HepG2 (cell line): ENCODE data around the gene CXXC5. TPM values are rescaled to one million over a fixed set of nuclear protein-coding genes. Genes with fewer than 3 reads are reported as not detected.
A peak's percentile ranks its signal among the peaks of the same experiment; 100 is the strongest.

Experiments used
- ELF3 ChIP-seq: IDR thresholded peaks from 2 replicates; pipeline ENCODE4 v1.6.1; 2016; ENCODE audit warnings: missing genetic modification reagents, missing compliant biosample characterization
- FOXA3 ChIP-seq: IDR thresholded peaks from 2 replicates; pipeline ENCODE4 v1.6.1; 2016; ENCODE audit warnings: missing genetic modification reagents, missing compliant biosample characterization
- GATAD1 ChIP-seq: IDR thresholded peaks from 2 replicates; pipeline ENCODE4 v1.6.1; 2016; ENCODE audit warnings: missing genetic modification reagents, missing compliant biosample characterization
- GPN1 ChIP-seq: sonication (generic); formaldehyde crosslinking; IDR thresholded peaks from 2 replicates; pipeline ENCODE4 v1.5.1; 2020; ENCODE audit warnings: missing genetic modification reagents, borderline replicate concordance
- IKZF5 ChIP-seq: IDR thresholded peaks from 2 replicates; pipeline ENCODE4 v1.6.1; 2018; ENCODE audit warnings: missing genetic modification reagents, mild to moderate bottlenecking, missing compliant biosample characterization
- ISL2 ChIP-seq: sonication (generic); formaldehyde crosslinking; IDR thresholded peaks from 2 replicates; pipeline ENCODE4 v1.5.0; 2020; ENCODE audit warnings: missing genetic modification reagents
- MEF2D ChIP-seq: sonication (generic); formaldehyde crosslinking; IDR thresholded peaks from 2 replicates; pipeline ENCODE4 v1.5.1; 2020; ENCODE audit warnings: mild to moderate bottlenecking, missing genetic modification reagents
- PRPF4 ChIP-seq: fragments of 200-400 bp; formaldehyde crosslinking; IDR thresholded peaks from 2 replicates; pipeline ENCODE4 v1.6.1; 2016; ENCODE audit warnings: low read length, low read depth; ENCODE audit not compliant: poor library complexity, severe bottlenecking
- RBFOX2 ChIP-seq: fragments of 200-400 bp; formaldehyde crosslinking; IDR thresholded peaks from 2 replicates; pipeline ENCODE4 v1.6.1; 2017; ENCODE audit warnings: low read depth, mild to moderate bottlenecking, low read length
- RNF219 ChIP-seq: sonication (generic); formaldehyde crosslinking; IDR thresholded peaks from 2 replicates; pipeline ENCODE4 v1.5.0; 2020; ENCODE audit warnings: mild to moderate bottlenecking, missing genetic modification reagents
- RXRB ChIP-seq: IDR thresholded peaks from 2 replicates; pipeline ENCODE4 v1.6.1; 2016; ENCODE audit warnings: borderline replicate concordance, missing genetic modification reagents, missing compliant biosample characterization
- TOPORS ChIP-seq: sonication (generic); formaldehyde crosslinking; IDR thresholded peaks from 2 replicates; pipeline ENCODE4 v1.8.0; 2023; ENCODE audit warnings: mild to moderate bottlenecking, missing genetic modification reagents
- XRCC5 ChIP-seq: fragments of 200-400 bp; formaldehyde crosslinking; optimal IDR thresholded peaks from 2 replicates; pipeline ENCODE3; 2017; ENCODE audit warnings: mild to moderate bottlenecking, low read length
- ZEB1 ChIP-seq: IDR thresholded peaks from 2 replicates; pipeline ENCODE4 v1.6.1; 2012; ENCODE audit warnings: mild to moderate bottlenecking, low read depth, inconsistent platforms; ENCODE audit not compliant: insufficient replicate concordance
- ZKSCAN5 ChIP-seq: sonication (generic); formaldehyde crosslinking; IDR thresholded peaks from 2 replicates; pipeline ENCODE4 v1.5.1; 2020; ENCODE audit warnings: mild to moderate bottlenecking, missing genetic modification reagents
- ZNF207 ChIP-seq: fragments of 450-650 bp; IDR thresholded peaks from 2 replicates; pipeline ENCODE4 v1.6.1; 2016; ENCODE audit warnings: antibody characterized with exemption, borderline replicate concordance
- ZNF318 ChIP-seq: sonication (generic); formaldehyde crosslinking; IDR thresholded peaks from 2 replicates; pipeline ENCODE4 v1.4.0; 2020; ENCODE audit warnings: mild to moderate bottlenecking, missing genetic modification reagents
- ZNF335 ChIP-seq: sonication (generic); formaldehyde crosslinking; IDR thresholded peaks from 2 replicates; pipeline ENCODE4 v1.4.0; 2020; ENCODE audit warnings: missing genetic modification reagents
- ZNF629 ChIP-seq: sonication (generic); formaldehyde crosslinking; conservative IDR thresholded peaks from 2 replicates; pipeline ENCODE4 v1.5.0; 2020; ENCODE audit warnings: missing genetic modification reagents
- polyA plus RNA-seq, 8 experiments: library from polyadenylated mRNA; depleted of rRNA in 3 of 8; stranded (reverse) in 7 of 8; unstranded in 1 of 8; fragments of >200 nt; fragmentation: Illumina TruSeq in 4 of 8; extraction: Trizol in 4 of 8; gene quantifications; 2 replicates each; pipeline versions ENCODE4 v1.2.1 to v1.2.3, GENCODE V29; 2011 to 2016; ENCODE audit warnings: low read depth in 4 of 8, missing spikeins in 1 of 8, mixed read lengths in 1 of 8; ENCODE audit not compliant: insufficient read depth in 1 of 8
- total RNA-seq, 5 experiments: library from RNA; depleted of rRNA; stranded (reverse); fragments of >200 nt; fragmentation: Illumina TruSeq; extraction: Trizol; gene quantifications; 2 replicates each; pipeline ENCODE4 v1.2.3, GENCODE V29; 2016; ENCODE audit warnings: low read depth in 1 of 5

CXXC5 gene
- total and polyA plus RNA-seq, 2 of the 13 experiments (the other 11 are each of a cell fraction or from before 2014, with no cell fraction given): 32.3 to 33.0 TPM

- no peak for TF ChIP-seq TOPORS (CRISPR knock-in tag)
- TF ChIP-seq GATAD1 (CRISPR knock-in tag): peak; percentile 35; the same call in 1 of the 2 replicates
- TF ChIP-seq RXRB (CRISPR knock-in tag): peak; percentile 31; the same call in 1 of the 2 replicates
- TF ChIP-seq GPN1 (CRISPR knock-in tag): no peak
- peak; percentile 4; the same call in 1 of the 2 replicates for TF ChIP-seq FOXA3
- TF ChIP-seq ISL2 (CRISPR knock-in tag): no peak
- TF ChIP-seq PRPF4: no peak
- TF ChIP-seq ZNF318 (CRISPR knock-in tag): no peak
- TF ChIP-seq ZNF335: 0 out of 2 replicates have a peak, but pooled peaks have one; percentile 40
- TF ChIP-seq ZKSCAN5 (CRISPR knock-in tag): peak; percentile 77; the same call in 1 of the 2 replicates
- peak; percentile 73 for TF ChIP-seq XRCC5
- peak; percentile 23; the same call in 1 of the 2 replicates for TF ChIP-seq ZNF629 (CRISPR knock-in tag)
- TF ChIP-seq ZEB1: no peak
- no peak for TF ChIP-seq RBFOX2
- TF ChIP-seq ELF3 (CRISPR knock-in tag): peak; percentile 51; the same call in 1 of the 2 replicates
- no peak for TF ChIP-seq RNF219 (CRISPR knock-in tag)
- no peak for TF ChIP-seq IKZF5 (CRISPR knock-in tag)
- TF ChIP-seq ZNF207: no peak
- 0 out of 2 replicates have a peak, but pooled peaks have one; percentile 21 for TF ChIP-seq MEF2D (CRISPR knock-in tag)
Measured at GRCh38 chr5:139633295-139634027, 14.7 kb upstream of the CXXC5 start (continued).
